ENCODE measurements around the gene PCDHGA9.
"Not testable (repeated sequence)": the region's sequence is repeated elsewhere in the genome, so short reads cannot be mapped to it uniquely, and the experiment has no call there.

- TF ChIP-seq CTCF (conservative IDR thresholded peaks at IDR 0.05); ZFX (IDR thresholded peaks at IDR 0.05): not testable (repeated sequence)
Observed at GRCh38 chr5:141432308-141432707, 29.7 kb downstream of the PCDHGA9 start.

Measured in C4-2B (cell line).